ENCODE data around the gene NELFB. TPM values are rescaled to one million over a fixed set of nuclear protein-coding genes. Genes with fewer than 3 reads are reported as not detected.

NELFB gene
- total RNA-seq, 4 donors from 2014 or later, result 26.1 to 41.4 (median 35.2) TPM

DNA sequence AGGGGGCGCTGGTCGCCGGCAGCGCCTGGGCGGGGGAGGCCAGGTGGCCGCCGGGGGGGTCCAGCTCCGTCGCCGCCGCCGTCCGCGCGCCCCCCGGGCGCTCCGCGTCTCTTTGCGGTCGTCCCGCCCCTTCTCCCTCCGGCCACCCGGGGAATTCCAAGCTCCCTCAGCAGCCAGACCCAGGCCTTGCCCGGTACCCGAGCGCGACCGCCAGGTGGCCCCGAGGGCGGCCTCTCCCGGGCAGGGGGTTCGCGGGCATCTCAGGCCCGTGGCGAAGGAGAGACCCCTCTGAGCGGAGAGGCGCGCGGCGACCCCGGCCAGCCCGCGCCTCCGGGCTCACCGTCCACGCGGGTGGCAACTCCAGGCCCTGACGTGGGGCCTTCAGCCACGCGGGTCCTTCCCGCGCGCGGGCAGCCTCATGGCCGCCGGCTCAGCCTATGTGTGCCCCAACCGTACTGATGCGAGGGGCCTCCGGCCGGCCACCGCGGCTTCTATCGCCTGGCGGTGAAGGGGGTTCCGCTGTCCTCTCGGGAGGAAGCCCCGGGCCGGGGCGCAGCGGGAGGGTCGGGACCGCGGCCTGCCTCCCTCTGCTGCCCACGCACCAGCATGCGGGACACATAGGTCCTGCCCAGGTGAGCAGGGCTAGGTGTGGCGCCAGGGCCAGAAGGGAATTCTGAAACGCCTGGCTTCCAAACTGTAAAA, 47.5 kb downstream of the NELFB start:
- WGBS, 2 donors, result 0 to 2% methylated on average over 5 to 11 of the region's 78 CpGs
- Histone ChIP-seq H3K27ac (peak overlapping the region; percentile 84 to 94 (median 90)), H3K36me3 (peaks cover 0 to 15% (median 0%) of the 10 kb centered on the region in 3 donors), H3K9me3 (no peaks in the 10 kb centered on the region), H3K27me3 (peaks cover 0 to 74% (median 2%) of the 10 kb centered on the region in 4 donors), H3K4me1 (peaks cover 70 to 94% (median 71%) of the 10 kb centered on the region in 3 donors), H3K4me3 (peak overlapping the region; percentile 35 to 79 (median 54))
- no peak for TF ChIP-seq POLR2A (IDR thresholded peaks at IDR 0.05)
- TF ChIP-seq, protein P1, sequence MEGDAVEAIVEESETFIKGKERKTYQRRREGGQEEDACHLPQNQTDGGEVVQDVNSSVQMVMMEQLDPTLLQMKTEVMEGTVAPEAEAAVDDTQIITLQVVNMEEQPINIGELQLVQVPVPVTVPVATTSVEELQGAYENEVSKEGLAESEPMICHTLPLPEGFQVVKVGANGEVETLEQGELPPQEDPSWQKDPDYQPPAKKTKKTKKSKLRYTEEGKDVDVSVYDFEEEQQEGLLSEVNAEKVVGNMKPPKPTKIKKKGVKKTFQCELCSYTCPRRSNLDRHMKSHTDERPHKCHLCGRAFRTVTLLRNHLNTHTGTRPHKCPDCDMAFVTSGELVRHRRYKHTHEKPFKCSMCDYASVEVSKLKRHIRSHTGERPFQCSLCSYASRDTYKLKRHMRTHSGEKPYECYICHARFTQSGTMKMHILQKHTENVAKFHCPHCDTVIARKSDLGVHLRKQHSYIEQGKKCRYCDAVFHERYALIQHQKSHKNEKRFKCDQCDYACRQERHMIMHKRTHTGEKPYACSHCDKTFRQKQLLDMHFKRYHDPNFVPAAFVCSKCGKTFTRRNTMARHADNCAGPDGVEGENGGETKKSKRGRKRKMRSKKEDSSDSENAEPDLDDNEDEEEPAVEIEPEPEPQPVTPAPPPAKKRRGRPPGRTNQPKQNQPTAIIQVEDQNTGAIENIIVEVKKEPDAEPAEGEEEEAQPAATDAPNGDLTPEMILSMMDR (IDR thresholded peaks at IDR 0.05), result peak in 5 of 6 experiments; percentile 15 to 71 (median 53)
- no peak for DNase-seq
- intact Hi-C loops (cut with DNase I), result no loop called here

DNA sequence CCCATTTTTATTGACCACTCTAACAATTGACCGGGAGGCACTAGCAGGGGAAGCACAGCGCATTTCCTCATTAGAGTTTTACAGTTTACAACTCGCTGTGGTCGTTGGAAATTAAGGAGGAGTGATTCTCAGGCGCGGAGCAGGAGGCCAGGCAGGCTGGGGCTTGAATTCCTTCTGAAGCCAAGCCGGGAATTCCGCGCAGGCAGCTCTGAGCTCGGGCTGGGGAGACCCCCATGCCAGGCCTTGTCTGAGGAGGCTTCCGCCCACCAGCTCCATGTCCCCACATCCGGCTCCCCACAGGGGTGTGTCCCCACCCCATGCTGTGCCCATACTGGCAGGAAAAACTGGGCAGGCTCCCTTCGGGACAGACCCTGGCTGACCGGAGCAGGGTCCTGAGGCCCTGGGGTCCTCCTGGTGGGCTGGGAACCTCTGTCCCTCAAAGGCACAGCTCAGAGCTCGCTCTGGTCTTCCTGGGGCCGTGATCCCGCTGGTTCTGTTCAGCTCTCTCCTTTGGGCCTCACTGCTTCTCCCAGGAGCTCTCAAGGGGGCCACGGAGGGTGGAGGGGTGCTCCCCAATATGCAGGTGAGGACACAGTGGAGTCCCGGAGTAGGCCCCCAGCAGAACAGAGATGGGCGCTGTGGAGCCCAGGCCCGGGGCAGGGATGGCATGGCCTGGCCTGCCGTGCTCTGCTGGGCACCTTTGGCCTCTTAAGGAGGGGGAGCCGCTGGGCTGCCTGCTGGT, 48.2 kb downstream of the NELFB start:
- peaks cover 0 to 75% (median 2%) of the 10 kb centered on the region in 4 donors for H3K27me3 ChIP-seq
- TF ChIP-seq, protein P1 (IDR thresholded peaks at IDR 0.05), result no peak
- TF ChIP-seq POLR2A (IDR thresholded peaks at IDR 0.05), result no peak
- H3K4me3 ChIP-seq, result peak overlapping the region; percentile 35 to 79 (median 54)
- DNase-seq, result no peak
- no peaks in the 10 kb centered on the region for H3K9me3 ChIP-seq
- H3K36me3 ChIP-seq, result peaks cover 0 to 12% (median 0%) of the 10 kb centered on the region in 3 donors
- intact Hi-C loops (cut with DNase I), result no loop called here
- 34% methylated on average over 13 of the region's 23 CpGs; no CpG with 5 or more reads in 1 of the 2 donors for WGBS, 2 donors
- H3K27ac ChIP-seq, result peak overlapping the region; percentile 84 to 94 (median 90)
- peaks cover 67 to 94% (median 78%) of the 10 kb centered on the region in 3 donors for H3K4me1 ChIP-seq

DNA sequence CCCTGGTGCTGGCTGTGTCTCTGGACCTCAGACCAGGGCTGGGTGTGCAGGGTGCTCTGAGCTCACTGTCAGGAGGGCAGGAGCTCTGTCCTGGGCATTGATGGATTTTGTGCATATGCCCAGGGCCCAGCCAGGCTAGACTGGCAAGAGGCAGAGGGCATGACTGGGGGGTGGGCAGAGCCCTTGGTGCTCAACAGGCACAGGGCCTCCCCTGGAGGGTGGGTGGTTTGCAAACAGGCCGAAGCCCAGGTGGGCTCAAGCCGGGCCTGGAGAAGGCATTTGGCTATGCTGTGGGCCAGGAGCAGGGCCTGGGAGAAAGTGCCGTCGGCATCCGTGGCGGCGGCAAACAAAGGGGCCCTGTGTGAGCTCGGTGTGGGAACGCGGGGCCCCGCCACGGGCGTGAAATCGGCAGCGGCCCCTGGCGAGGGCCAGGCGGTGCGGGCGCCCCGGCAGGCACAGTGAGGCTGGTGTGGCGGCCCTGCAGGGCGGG, 48.8 kb downstream of the NELFB start:
- no peak for TF ChIP-seq POLR2A (IDR thresholded peaks at IDR 0.05)
- TF ChIP-seq, protein P1 (IDR thresholded peaks at IDR 0.05), result no peak
- Histone ChIP-seq H3K27me3 (peaks cover 0 to 69% (median 2%) of the 10 kb centered on the region in 4 donors), H3K4me3 (no peak overlapping the region), H3K9me3 (no peaks in the 10 kb centered on the region), H3K27ac (peak overlapping the region; percentile 85 to 94 (median 90)), H3K36me3 (peaks cover 0 to 5% (median 0%) of the 10 kb centered on the region in 3 donors), H3K4me1 (peaks cover 64 to 88% (median 78%) of the 10 kb centered on the region in 3 donors)
- no peak for DNase-seq
- intact Hi-C loops (cut with DNase I), result no loop called here
- WGBS, 2 donors, result 66 to 75% methylated on average over 5 to 7 of the region's 22 CpGs

DNA sequence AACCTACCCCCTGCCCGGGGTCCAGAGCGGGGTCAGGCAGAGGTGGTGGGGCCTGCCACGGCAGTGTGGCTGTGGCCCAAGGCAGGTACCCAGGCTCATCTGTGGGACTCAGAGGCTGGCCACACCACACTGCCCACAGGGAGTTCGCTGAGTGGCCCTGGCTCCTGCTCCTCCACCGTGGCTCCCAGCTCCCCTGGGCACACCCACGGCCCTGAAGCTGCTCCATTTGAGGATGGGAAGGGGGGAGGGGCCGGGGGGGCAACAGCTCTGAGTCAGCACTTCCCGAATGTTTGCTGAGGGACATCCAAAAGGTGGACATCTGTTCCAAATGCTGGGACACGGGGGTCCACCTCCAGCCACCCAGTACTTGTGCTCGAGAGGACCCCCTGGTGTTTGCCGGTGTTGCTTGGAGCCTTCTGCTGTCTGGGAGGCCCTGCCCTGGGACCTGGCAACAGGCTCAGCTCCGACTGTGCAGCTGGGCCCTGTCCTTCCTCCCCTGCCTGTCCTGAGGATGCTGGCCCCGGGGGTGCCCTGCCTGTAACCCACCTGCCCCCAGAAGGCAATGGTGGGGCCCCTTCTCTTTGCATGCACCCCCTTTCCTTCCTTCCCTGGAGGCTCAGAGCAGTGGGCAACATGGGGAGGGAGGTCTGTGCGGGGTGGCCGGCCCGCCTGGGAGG, 49.4 kb downstream of the NELFB start:
- intact Hi-C loops (cut with DNase I), result no loop called here

More for the DNA sequence above, 49.4 kb downstream of the NELFB start:
- Histone ChIP-seq H3K4me1 (peaks cover 59 to 84% (median 78%) of the 10 kb centered on the region in 3 donors), H3K36me3 (no peaks in the 10 kb centered on the region), H3K9me3 (no peaks in the 10 kb centered on the region), H3K27ac (peak overlapping the region; percentile 85 to 94 (median 89)), H3K27me3 (peaks cover 0 to 63% (median 0%) of the 10 kb centered on the region in 4 donors), H3K4me3 (peak overlapping the region in 3 of 4 donors; percentile 29 to 54 (median 36))
- TF ChIP-seq POLR2A (IDR thresholded peaks at IDR 0.05), result no peak
- TF ChIP-seq, protein P1 (IDR thresholded peaks at IDR 0.05), result peak in 1 of 6 experiments; percentile 5
- DNase-seq, result no peak
- WGBS, 2 donors, result 50% methylated on average over 2 of the region's 16 CpGs; no CpG with 5 or more reads in 1 of the 2 donors
